ENCODE data around the gene MTERF1. TPM values are rescaled to one million over a fixed set of nuclear protein-coding genes. Genes with fewer than 3 reads are reported as not detected.
A peak's percentile ranks its signal among the peaks of the same experiment; 100 is the strongest.

Gene MTERF1
- total RNA-seq, 6 experiments from 2014 or later: 7.4 to 10.2 (median 9.2) TPM

- DNase-seq: peak; percentile 16
- H3K9me3 Mint-ChIP-seq: no peaks in the 10 kb centered on the region
- TF ChIP-seq, protein P1, sequence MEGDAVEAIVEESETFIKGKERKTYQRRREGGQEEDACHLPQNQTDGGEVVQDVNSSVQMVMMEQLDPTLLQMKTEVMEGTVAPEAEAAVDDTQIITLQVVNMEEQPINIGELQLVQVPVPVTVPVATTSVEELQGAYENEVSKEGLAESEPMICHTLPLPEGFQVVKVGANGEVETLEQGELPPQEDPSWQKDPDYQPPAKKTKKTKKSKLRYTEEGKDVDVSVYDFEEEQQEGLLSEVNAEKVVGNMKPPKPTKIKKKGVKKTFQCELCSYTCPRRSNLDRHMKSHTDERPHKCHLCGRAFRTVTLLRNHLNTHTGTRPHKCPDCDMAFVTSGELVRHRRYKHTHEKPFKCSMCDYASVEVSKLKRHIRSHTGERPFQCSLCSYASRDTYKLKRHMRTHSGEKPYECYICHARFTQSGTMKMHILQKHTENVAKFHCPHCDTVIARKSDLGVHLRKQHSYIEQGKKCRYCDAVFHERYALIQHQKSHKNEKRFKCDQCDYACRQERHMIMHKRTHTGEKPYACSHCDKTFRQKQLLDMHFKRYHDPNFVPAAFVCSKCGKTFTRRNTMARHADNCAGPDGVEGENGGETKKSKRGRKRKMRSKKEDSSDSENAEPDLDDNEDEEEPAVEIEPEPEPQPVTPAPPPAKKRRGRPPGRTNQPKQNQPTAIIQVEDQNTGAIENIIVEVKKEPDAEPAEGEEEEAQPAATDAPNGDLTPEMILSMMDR (IDR thresholded peaks at IDR 0.05): no peak
- H3K4me3 Mint-ChIP-seq: no peak overlapping the region
- no peaks in the 10 kb centered on the region for H3K36me3 Mint-ChIP-seq (ENCODE audit: low read depth)
- no peak overlapping the region for H3K27ac Mint-ChIP-seq
- peaks cover 37% of the 10 kb centered on the region for H3K4me1 Mint-ChIP-seq (ENCODE audit: low read depth)
- H3K27me3 Mint-ChIP-seq (ENCODE audit: insufficient read depth): no peaks in the 10 kb centered on the region
Observed at GRCh38 chr7:91850455-91850854, 30.0 kb downstream of the MTERF1 start.

DNA sequence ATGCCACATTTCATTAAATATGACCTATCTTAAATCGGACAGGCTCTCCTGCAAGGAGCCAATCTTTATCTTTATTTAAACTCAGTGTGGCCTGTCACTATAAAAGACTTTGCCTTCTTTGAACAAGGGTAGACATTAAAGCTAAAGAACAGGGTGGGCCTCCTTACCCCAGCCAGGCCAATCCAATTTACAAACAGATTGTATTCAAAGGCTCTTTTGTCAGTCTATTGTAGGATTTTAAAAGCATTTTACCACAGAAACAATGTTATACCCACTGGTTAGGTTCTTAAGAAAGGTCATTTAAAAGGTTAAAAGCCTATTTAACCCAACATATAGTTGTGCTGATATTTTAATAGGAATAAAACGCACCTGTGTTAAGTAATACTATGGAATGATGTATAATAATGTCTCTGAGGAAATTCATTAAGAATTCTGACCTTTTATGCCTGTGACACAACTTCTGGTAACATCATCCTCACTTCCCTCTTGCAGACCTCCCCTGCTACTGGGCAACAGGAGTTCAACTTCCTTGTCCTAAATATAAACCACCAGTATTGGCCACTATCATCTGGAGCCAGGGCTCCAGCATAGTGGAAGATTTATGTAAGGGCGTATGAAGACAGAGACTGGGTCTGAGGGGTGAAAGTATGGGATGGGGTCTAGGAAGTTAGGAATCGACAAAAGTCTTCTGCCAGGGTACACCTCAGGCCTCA, 32.5 kb downstream of the MTERF1 start:
- H3K9me3 Mint-ChIP-seq: no peaks in the 10 kb centered on the region
- H3K27ac Mint-ChIP-seq: no peak overlapping the region
- peaks cover 36% of the 10 kb centered on the region for H3K4me1 Mint-ChIP-seq (ENCODE audit: low read depth)
- H3K4me3 Mint-ChIP-seq: no peak overlapping the region
- H3K27me3 Mint-ChIP-seq (ENCODE audit: insufficient read depth): no peaks in the 10 kb centered on the region
- TF ChIP-seq, protein P1 (IDR thresholded peaks at IDR 0.05): no peak
- no peak for DNase-seq
- no peaks in the 10 kb centered on the region for H3K36me3 Mint-ChIP-seq (ENCODE audit: low read depth)

DNA sequence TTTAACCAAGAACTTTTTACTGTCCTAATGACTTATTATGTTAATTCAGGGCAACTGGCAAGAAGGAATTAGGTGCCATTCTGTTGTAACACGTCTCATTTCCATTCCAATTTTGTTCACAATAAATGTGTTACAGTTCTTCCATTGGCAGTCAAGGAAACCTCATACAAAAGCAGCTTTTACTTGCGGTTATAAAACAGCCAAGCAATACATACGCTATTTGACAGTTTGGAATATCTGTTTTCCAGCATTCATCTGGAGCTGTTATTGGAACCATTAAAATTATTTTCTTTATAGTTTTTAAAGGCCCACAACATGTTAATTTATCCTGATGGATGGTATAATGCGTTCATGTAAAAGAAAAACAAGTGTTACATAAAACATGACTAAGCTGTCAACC, 33.3 kb downstream of the MTERF1 start:
- TF ChIP-seq, protein P1 (IDR thresholded peaks at IDR 0.05): no peak
- Mint-ChIP-seq H3K4me1 (ENCODE audit: low read depth) (peaks cover 28% of the 10 kb centered on the region), H3K4me3 (no peak overlapping the region), H3K27me3 (ENCODE audit: insufficient read depth) (no peaks in the 10 kb centered on the region), H3K9me3 (no peaks in the 10 kb centered on the region), H3K36me3 (ENCODE audit: low read depth) (no peaks in the 10 kb centered on the region), H3K27ac (no peak overlapping the region)
- DNase-seq: no peak

- Mint-ChIP-seq H3K4me1 (ENCODE audit: low read depth) (peaks cover 24% of the 10 kb centered on the region), H3K4me3 (no peak overlapping the region), H3K9me3 (no peaks in the 10 kb centered on the region), H3K27me3 (ENCODE audit: insufficient read depth) (no peaks in the 10 kb centered on the region), H3K36me3 (ENCODE audit: low read depth) (no peaks in the 10 kb centered on the region), H3K27ac (no peak overlapping the region)
- TF ChIP-seq, protein P1 (IDR thresholded peaks at IDR 0.05): no peak
- peak; percentile 12 for DNase-seq
Observed at GRCh38 chr7:91846436-91846835, 34.1 kb downstream of the MTERF1 start.

DNA sequence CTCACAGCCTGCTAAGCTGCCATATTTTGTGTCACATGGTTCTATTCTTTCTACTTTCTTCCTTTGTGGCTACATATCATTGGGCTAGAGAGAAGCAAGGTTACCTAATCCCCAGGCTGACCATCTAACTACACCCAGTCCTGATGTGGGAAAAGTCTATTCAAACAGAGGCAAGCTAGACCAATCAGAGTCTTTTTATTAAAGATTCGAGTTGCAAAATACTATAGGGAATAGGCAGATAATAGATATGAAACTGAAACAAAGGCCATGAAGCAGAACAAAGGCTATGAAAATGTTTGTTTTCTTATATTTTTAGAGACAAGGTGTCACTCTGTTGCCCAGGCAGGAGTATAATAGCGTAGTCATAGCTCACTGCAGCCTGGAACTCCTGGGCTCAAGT, 36.7 kb downstream of the MTERF1 start:
- no peak overlapping the region for H3K4me3 Mint-ChIP-seq
- H3K4me1 Mint-ChIP-seq (ENCODE audit: low read depth): peaks cover 10% of the 10 kb centered on the region; the same call in 1 of the 2 replicates
- TF ChIP-seq, protein P1 (IDR thresholded peaks at IDR 0.05): no peak
- H3K27me3 Mint-ChIP-seq (ENCODE audit: insufficient read depth): no peaks in the 10 kb centered on the region
- H3K27ac Mint-ChIP-seq: no peak overlapping the region
- DNase-seq: no peak
- no peaks in the 10 kb centered on the region for H3K36me3 Mint-ChIP-seq (ENCODE audit: low read depth)
- no peaks in the 10 kb centered on the region for H3K9me3 Mint-ChIP-seq

Measured in HFFc6 (cell line).